PFSK-1 (cell line): ENCODE measurements around the gene CAPSL.

Source experiments
- REST ChIP-seq, 2 experiments: IDR thresholded peaks; 2 replicates each; pipeline versions ENCODE4 v1.6.1 to v1.8.0; 2011 to 2012; ENCODE audit warnings: low read depth in 2 of 2, low read length in 2 of 2, control low read depth in 1 of 2, inconsistent platforms in 1 of 2, mild to moderate bottlenecking in 1 of 2, moderate library complexity in 1 of 2; ENCODE audit not compliant: insufficient read depth in 1 of 2
- SIN3A ChIP-seq: IDR thresholded peaks from 2 replicates; pipeline ENCODE4 v1.6.1; 2012; ENCODE audit warnings: mild to moderate bottlenecking, low read length, moderate library complexity, borderline replicate concordance; ENCODE audit not compliant: insufficient read depth

GRCh38 chr5:35879649-35880048 lies 58.8 kb downstream of the CAPSL start:
- TF ChIP-seq REST (IDR thresholded peaks at IDR 0.05; ENCODE audit: insufficient read depth in 1 of 2, low read depth in 2 of 2, low read length in 2 of 2) (no peak), SIN3A (no peak)
